ENCODE results near the gene SLC22A3.

Gene SLC22A3

GRCh38 chr6:160417146-160417545 is 69.0 kb downstream of the SLC22A3 start:
- DNase-seq (ENCODE audit: low spot score): no peak

GRCh38 chr6:160417550-160417949 is 69.4 kb downstream of the SLC22A3 start:
- DNase-seq (ENCODE audit: low spot score): no peak

GRCh38 chr6:160418370-160418769 is 70.2 kb downstream of the SLC22A3 start:
- no peak for DNase-seq (ENCODE audit: low spot score)

- no peak for DNase-seq (ENCODE audit: low spot score)
Observed at GRCh38 chr6:160419488-160419887, 71.3 kb downstream of the SLC22A3 start.

GRCh38 chr6:160420253-160420968 is 72.2 kb downstream of the SLC22A3 start:
- DNase-seq (ENCODE audit: low spot score): no peak

- no peak for DNase-seq (ENCODE audit: low spot score)
Observed at GRCh38 chr6:160420969-160421556, 72.9 kb downstream of the SLC22A3 start.

- peak; percentile 11 for DNase-seq (ENCODE audit: low spot score)
Observed at GRCh38 chr6:160421854-160422253, 73.7 kb downstream of the SLC22A3 start.

- peak; percentile 83 for DNase-seq (ENCODE audit: low spot score)
Observed at GRCh38 chr6:160424256-160424655, 76.1 kb downstream of the SLC22A3 start.

GRCh38 chr6:160426136-160426535 is 78.0 kb downstream of the SLC22A3 start:
- no peak for DNase-seq (ENCODE audit: low spot score)

- DNase-seq (ENCODE audit: low spot score): peak; percentile 21
Observed at GRCh38 chr6:160427312-160428068, 79.3 kb downstream of the SLC22A3 start.

GRCh38 chr6:160428069-160428430 is 79.9 kb downstream of the SLC22A3 start:
- no peak for DNase-seq (ENCODE audit: low spot score)

GRCh38 chr6:160428818-160429619 is 80.8 kb downstream of the SLC22A3 start:
- DNase-seq (ENCODE audit: low spot score): no peak

GRCh38 chr6:160429620-160429895 is 81.4 kb downstream of the SLC22A3 start:
- no peak for DNase-seq (ENCODE audit: low spot score)

GRCh38 chr6:160430203-160430602 is 82.0 kb downstream of the SLC22A3 start:
- no peak for DNase-seq (ENCODE audit: low spot score)

GRCh38 chr6:160430751-160431150 is 82.6 kb downstream of the SLC22A3 start:
- no peak for DNase-seq (ENCODE audit: low spot score)

GRCh38 chr6:160431226-160431625 is 83.0 kb downstream of the SLC22A3 start:
- no peak for DNase-seq (ENCODE audit: low spot score)

- DNase-seq (ENCODE audit: low spot score): no peak
Observed at GRCh38 chr6:160431791-160432404, 83.7 kb downstream of the SLC22A3 start.

GRCh38 chr6:160435935-160436334 is 87.8 kb downstream of the SLC22A3 start:
- no peak for DNase-seq (ENCODE audit: low spot score)

- DNase-seq (ENCODE audit: low spot score): no peak
Observed at GRCh38 chr6:160437154-160437553, 89.0 kb downstream of the SLC22A3 start.

GRCh38 chr6:160437775-160438174 is 89.6 kb downstream of the SLC22A3 start:
- no peak for DNase-seq (ENCODE audit: low spot score)

GRCh38 chr6:160438481-160438880 is 90.3 kb downstream of the SLC22A3 start:
- peak; percentile 37 for DNase-seq (ENCODE audit: low spot score)

GRCh38 chr6:160439751-160440150 is 91.6 kb downstream of the SLC22A3 start:
- DNase-seq (ENCODE audit: low spot score): no peak

All from kidney tubule cell (primary cell).